H9 (cell line): ENCODE measurements around the gene PGAM1. TPM values are rescaled to one million over a fixed set of nuclear protein-coding genes. Genes with fewer than 3 reads are reported as not detected.

ENCODE experiments used
- DNase-seq: peaks from one replicate; pipeline ENCODE4 v3.0.0-alpha.2; 2017
- H2AFZ ChIP-seq: one replicate; pipeline ENCODE4 v1.6.1; 2013; ENCODE audit warnings: mild to moderate bottlenecking, low read length, control low read depth, moderate library complexity
- H2AK5ac ChIP-seq: 2 replicates; pipeline ENCODE4 v1.6.1; 2013; ENCODE audit warnings: low read length, control low read depth, mixed read lengths; ENCODE audit not compliant: insufficient read length
- H2BK120ac ChIP-seq: one replicate; pipeline ENCODE4 v1.6.1; 2013; ENCODE audit warnings: low read depth, mild to moderate bottlenecking, low read length, control low read depth, inconsistent platforms; ENCODE audit not compliant: poor library complexity, severe bottlenecking
- H2BK12ac ChIP-seq: 2 replicates; pipeline ENCODE4 v1.6.1; 2013; ENCODE audit warnings: low read length, control low read depth, mixed read lengths, low read depth; ENCODE audit not compliant: insufficient read length
- H2BK15ac ChIP-seq: 2 replicates; pipeline ENCODE4 v1.6.1; 2013; ENCODE audit warnings: low read depth, low read length, control low read depth
- H2BK20ac ChIP-seq: one replicate; pipeline ENCODE4 v1.6.1; 2013; ENCODE audit warnings: low read depth, mild to moderate bottlenecking, low read length, control low read depth, inconsistent platforms; ENCODE audit not compliant: poor library complexity, severe bottlenecking
- H2BK5ac ChIP-seq: 2 replicates; pipeline ENCODE4 v1.6.1; 2013; ENCODE audit warnings: low read length, control low read depth, mixed read lengths; ENCODE audit not compliant: insufficient read length
- H3K14ac ChIP-seq: 2 replicates; pipeline ENCODE4 v1.6.1; 2013; ENCODE audit warnings: low read length, control low read depth; ENCODE audit not compliant: insufficient read depth
- H3K18ac ChIP-seq: 2 replicates; pipeline ENCODE4 v1.6.1; 2013; ENCODE audit warnings: low read depth, mild to moderate bottlenecking, mixed read lengths, low read length, control low read depth; ENCODE audit not compliant: insufficient read length
- H3K23ac ChIP-seq: 2 replicates; pipeline ENCODE4 v1.6.1; 2013; ENCODE audit warnings: low read length, control low read depth, mixed read lengths, low read depth; ENCODE audit not compliant: insufficient read length
- H3K23me2 ChIP-seq: 2 replicates; pipeline ENCODE4 v1.6.1; 2013; ENCODE audit warnings: low read depth, mild to moderate bottlenecking, mixed read lengths, low read length, control low read depth; ENCODE audit not compliant: insufficient read length, poor library complexity, severe bottlenecking
- H3K27ac ChIP-seq: 2 replicates; pipeline ENCODE4 v1.5.1; 2013; ENCODE audit warnings: low read length, control low read depth, mixed read lengths, low read depth; ENCODE audit not compliant: insufficient read length
- H3K27me3 ChIP-seq: 2 replicates; pipeline ENCODE4 v1.6.1; 2013; ENCODE audit warnings: low read length, control low read depth, inconsistent platforms; ENCODE audit not compliant: insufficient read depth
- H3K4ac ChIP-seq: 2 replicates; pipeline ENCODE4 v1.6.1; 2013; ENCODE audit warnings: low read depth, mild to moderate bottlenecking, control low read depth, inconsistent platforms, low read length, moderate library complexity
- H3K4me1 ChIP-seq: 2 replicates; pipeline ENCODE4 v1.6.1; 2013; ENCODE audit warnings: low read length, control low read depth, inconsistent platforms; ENCODE audit not compliant: insufficient read depth
- H3K4me2 ChIP-seq: 2 replicates; pipeline ENCODE4 v1.6.1; 2013; ENCODE audit warnings: low read length, control low read depth, mixed read lengths; ENCODE audit not compliant: insufficient read length, insufficient read depth
- H3K56ac ChIP-seq: 2 replicates; pipeline ENCODE4 v1.6.1; 2013; ENCODE audit warnings: low read depth, mild to moderate bottlenecking, mixed read lengths, low read length, control low read depth; ENCODE audit not compliant: insufficient read length
- H3K79me1 ChIP-seq: 2 replicates; pipeline ENCODE4 v1.6.1; 2013; ENCODE audit warnings: low read depth, mild to moderate bottlenecking, moderate library complexity, low read length, control low read depth, inconsistent platforms; ENCODE audit not compliant: insufficient read depth, poor library complexity, severe bottlenecking
- H3K79me2 ChIP-seq: 2 replicates; pipeline ENCODE4 v1.6.1; 2013; ENCODE audit warnings: low read length, control low read depth, inconsistent platforms; ENCODE audit not compliant: insufficient read depth
- H3K9ac ChIP-seq: 2 replicates; pipeline ENCODE4 v1.6.1; 2013; ENCODE audit warnings: low read length, control low read depth, mixed read lengths; ENCODE audit not compliant: insufficient read length; ENCODE audit errors: extremely low read depth
- H3K9me3 ChIP-seq: one replicate; pipeline ENCODE4 v1.6.1; 2013; ENCODE audit warnings: low read depth, low read length, inconsistent platforms; ENCODE audit not compliant: control insufficient read depth
- H3T11ph ChIP-seq: one replicate; pipeline ENCODE4 v1.6.1; 2013; ENCODE audit warnings: mild to moderate bottlenecking, low read length, control low read depth, inconsistent platforms
- H4K20me1 ChIP-seq: one replicate; pipeline ENCODE4 v1.6.1; 2013; ENCODE audit not compliant: control insufficient read depth, insufficient read length, insufficient read depth
- H4K5ac ChIP-seq: 2 replicates; pipeline ENCODE4 v1.6.1; 2013; ENCODE audit warnings: low read depth, mild to moderate bottlenecking, mixed read lengths, low read length, control low read depth; ENCODE audit not compliant: insufficient read length
- H4K8ac ChIP-seq: replicated peaks from 2 replicates; pipeline ENCODE4 v1.6.1; 2013; ENCODE audit warnings: low read length, control low read depth, mixed read lengths, low read depth; ENCODE audit not compliant: insufficient read length
- H4K91ac ChIP-seq: 2 replicates; pipeline ENCODE4 v1.6.1; 2013; ENCODE audit warnings: low read depth, mild to moderate bottlenecking, moderate library complexity, mixed read lengths, low read length, control low read depth; ENCODE audit not compliant: insufficient read length
- H3K27ac Mint-ChIP-seq, 3 experiments: 2 replicates in 2 of 3; 3 replicates in 1 of 3; pipeline ENCODE4 v1.8.0; 2020 to 2021; ENCODE audit warnings: mixed read lengths in 3 of 3, mild to moderate bottlenecking in 1 of 3, moderate library complexity in 1 of 3
- H3K27me3 Mint-ChIP-seq: 2 replicates; pipeline ENCODE4 v1.8.0; 2021; ENCODE audit warnings: low read depth, mild to moderate bottlenecking, moderate library complexity, mixed read lengths
- H3K36me3 Mint-ChIP-seq, 3 experiments: 2 replicates in 2 of 3; 3 replicates in 1 of 3; pipeline ENCODE4 v1.8.0; 2020 to 2021; ENCODE audit warnings: low read depth in 3 of 3, mixed read lengths in 3 of 3; ENCODE audit not compliant: insufficient read depth in 1 of 3
- H3K4me1 Mint-ChIP-seq, 2 experiments: 2 replicates each; pipeline ENCODE4 v1.8.0; 2020; ENCODE audit warnings: mixed read lengths in 2 of 2
- H3K4me3 Mint-ChIP-seq, 2 experiments: 2 replicates in 1 of 2; 3 replicates in 1 of 2; pipeline ENCODE4 v1.8.0; 2020 to 2021; ENCODE audit warnings: mild to moderate bottlenecking in 2 of 2, mixed read lengths in 2 of 2, moderate library complexity in 1 of 2
- H3K9me3 Mint-ChIP-seq, 2 experiments: 2 replicates in 1 of 2; 3 replicates in 1 of 2; pipeline ENCODE4 v1.8.0; 2020; ENCODE audit warnings: mild to moderate bottlenecking in 2 of 2, mixed read lengths in 2 of 2, moderate library complexity in 1 of 2
- WGBS: extraction: QIAGEN DNeasy Blood & Tissue Kit; methylation state at CpG from one replicate; pipeline ENCODE4 v1.1.7; 2013; ENCODE audit warnings: missing lambda C conversion rate, low lambda C conversion rate, mixed read lengths; ENCODE audit not compliant: insufficient read length; ENCODE audit errors: extremely low coverage; 5-methylcytosine and 5-hydroxymethylcytosine counted together
- total RNA-seq: library from RNA; stranded (reverse); gene quantifications from 2 replicates; pipeline ENCODE4 v1.2.1, GENCODE V29; 2021
- TF ChIP-seq, protein P1 (sequence below): fragments of 200-600 bp; sonication (generic); conservative IDR thresholded peaks from 3 replicates; pipeline ENCODE4 v1.8.0; 2021; ENCODE audit warnings: antibody characterized with exemption, mild to moderate bottlenecking

The PGAM1 gene
- total RNA-seq, 1 experiment from 2014 or later, result 932 TPM

DNA sequence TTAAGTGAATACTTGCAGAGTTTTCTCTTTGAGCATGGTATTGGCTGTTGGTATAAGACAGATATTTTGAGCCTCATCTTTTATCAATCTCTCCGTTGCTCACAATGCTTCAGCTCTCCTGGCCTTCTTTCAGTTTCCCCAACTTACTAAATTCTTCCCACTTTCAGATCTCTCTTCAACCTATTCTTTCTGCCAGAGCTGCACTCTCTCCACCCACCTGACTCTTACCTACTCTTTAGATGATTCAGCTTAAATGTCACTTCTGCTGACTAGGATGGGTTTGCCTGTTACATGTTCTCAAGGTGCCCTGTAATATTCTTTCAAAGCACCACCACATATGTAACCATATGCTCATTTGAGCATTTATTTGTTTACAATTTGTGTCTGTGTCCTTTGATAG, 18.2 kb downstream of the PGAM1 start:
- Histone ChIP-seq H3K4ac (no peak overlapping the region), H2BK5ac (no peak overlapping the region), H4K20me1 (no peaks in the 10 kb centered on the region), H3K23me2 (peaks cover 12% of the 10 kb centered on the region), H2BK12ac (no peak overlapping the region), H2BK20ac (no peak overlapping the region), H3K9me3 (no peaks in the 10 kb centered on the region), H4K5ac (no peak overlapping the region), H2BK15ac (no peak overlapping the region), H2BK120ac (no peak overlapping the region), H2AK5ac (no peak overlapping the region), H3K79me1 (peaks cover 3% of the 10 kb centered on the region), H3K27ac (no peak overlapping the region), H3K4me1 (peaks cover 3% of the 10 kb centered on the region), H3K56ac (no peak overlapping the region), H3K4me2 (no peak overlapping the region), H3K14ac (no peak overlapping the region), H3K79me2 (peaks cover 10% of the 10 kb centered on the region; the same call in 1 of the 2 replicates), H3K27me3 (no peaks in the 10 kb centered on the region; the same call in 1 of the 2 replicates), H4K8ac (no peak overlapping the region), H3K9ac (no peak overlapping the region), H3K18ac (no peak overlapping the region), H3K23ac (no peak overlapping the region), H2AFZ (no peak overlapping the region), H4K91ac (no peak overlapping the region), H3T11ph (no peak overlapping the region)
- H3K9me3 Mint-ChIP-seq, result no peaks in the 10 kb centered on the region
- TF ChIP-seq, protein P1, sequence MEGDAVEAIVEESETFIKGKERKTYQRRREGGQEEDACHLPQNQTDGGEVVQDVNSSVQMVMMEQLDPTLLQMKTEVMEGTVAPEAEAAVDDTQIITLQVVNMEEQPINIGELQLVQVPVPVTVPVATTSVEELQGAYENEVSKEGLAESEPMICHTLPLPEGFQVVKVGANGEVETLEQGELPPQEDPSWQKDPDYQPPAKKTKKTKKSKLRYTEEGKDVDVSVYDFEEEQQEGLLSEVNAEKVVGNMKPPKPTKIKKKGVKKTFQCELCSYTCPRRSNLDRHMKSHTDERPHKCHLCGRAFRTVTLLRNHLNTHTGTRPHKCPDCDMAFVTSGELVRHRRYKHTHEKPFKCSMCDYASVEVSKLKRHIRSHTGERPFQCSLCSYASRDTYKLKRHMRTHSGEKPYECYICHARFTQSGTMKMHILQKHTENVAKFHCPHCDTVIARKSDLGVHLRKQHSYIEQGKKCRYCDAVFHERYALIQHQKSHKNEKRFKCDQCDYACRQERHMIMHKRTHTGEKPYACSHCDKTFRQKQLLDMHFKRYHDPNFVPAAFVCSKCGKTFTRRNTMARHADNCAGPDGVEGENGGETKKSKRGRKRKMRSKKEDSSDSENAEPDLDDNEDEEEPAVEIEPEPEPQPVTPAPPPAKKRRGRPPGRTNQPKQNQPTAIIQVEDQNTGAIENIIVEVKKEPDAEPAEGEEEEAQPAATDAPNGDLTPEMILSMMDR, result no peak
- peaks cover 21 to 43% (median 37%) of the 10 kb centered on the region in 3 experiments for H3K36me3 Mint-ChIP-seq
- peak overlapping the region in 1 of 3 experiments; percentile 7; a peak in 1 of 7 replicates for H3K27ac Mint-ChIP-seq
- peak overlapping the region; percentile 22 to 98 for H3K4me3 Mint-ChIP-seq
- H3K27me3 Mint-ChIP-seq, result 0 out of 2 replicates have a peak, but pooled peaks cover 2% of the 10 kb centered on the region
- no peak for DNase-seq
- H3K4me1 Mint-ChIP-seq, result peaks cover 16 to 21% of the 10 kb centered on the region in 2 experiments
- no CpG with 5 or more reads among the region's 1 CpG for WGBS
